K562 (cell line): ENCODE results near the gene TICAM1. TPM values are rescaled to one million over a fixed set of nuclear protein-coding genes. Genes with fewer than 3 reads are reported as not detected.

ENCODE experiments used
- ATAC-seq: fragments of 200-7000 bp; cut with Tn5 transposase; 3 replicates; pipeline ENCODE4 v1.9.1; 2020; ENCODE audit warnings: moderate library complexity
- BruUV-seq: library from RNA; stranded (reverse); fragments of 400-500 nt; replicated peaks from 2 replicates; lab custom pipeline; 2021; lab: Mats Ljungman, UMichigan
- CTCF ChIA-PET: fragments of 300-600 bp; formaldehyde crosslinking; extraction: SDS; loops from one replicate; lab custom pipeline; 2021; ENCODE audit warnings: low intra/inter-chr PET ratio; lab: Yijun Ruan, JAX
- POLR2A ChIA-PET: fragments of 300-600, 350-650 bp; sonication (Branson Sonifier 250); formaldehyde crosslinking; extraction: SDS; loops from one replicate; lab custom pipeline; 2021; ENCODE audit warnings: antibody characterized with exemption, inconsistent platforms; lab: Yijun Ruan, JAX
- DNase-seq, 4 experiments: peaks; one replicate each; pipeline versions ENCODE4 v3.0.0 to v3.0.0-alpha.2; 2011 to 2018; ENCODE audit warnings: low spot score in 3 of 4, mixed read lengths in 3 of 4; ENCODE audit errors: extremely low read depth in 1 of 4
- FAIRE-seq: peaks from 2 replicates; lab custom pipeline; 2011; peaks lifted over from hg19 to GRCh38; lab: Jason Lieb, UNC
- H2AFZ ChIP-seq: 2 replicates; pipeline ENCODE4 v1.6.0; 2011; ENCODE audit warnings: low read depth, low read length, control low read depth, inconsistent platforms
- H3K27ac ChIP-seq: fragments of 200-600 bp; 3 replicates; pipeline ENCODE4 v1.8.0; 2011; ENCODE audit warnings: low read depth, mild to moderate bottlenecking, control low read depth, inconsistent platforms, low read length, moderate library complexity, mixed read lengths; ENCODE audit errors: extremely low read depth
- H3K27me3 ChIP-seq, 2 experiments: fragments of 300-600 bp in 1 of 2; 2 replicates in 1 of 2; 3 replicates in 1 of 2; pipeline versions ENCODE4 v1.6.0 to v1.8.0; 2011; ENCODE audit warnings: inconsistent platforms in 2 of 2, low read length in 2 of 2, mild to moderate bottlenecking in 1 of 2, mixed read lengths in 1 of 2, moderate library complexity in 1 of 2; ENCODE audit not compliant: control insufficient read depth in 2 of 2, insufficient read depth in 2 of 2
- H3K36me3 ChIP-seq: fragments of 300-600 bp; 3 replicates; pipeline ENCODE4 v1.8.0; 2011; ENCODE audit warnings: mild to moderate bottlenecking, low read length, inconsistent platforms; ENCODE audit not compliant: control insufficient read depth, insufficient read depth
- H3K4me1 ChIP-seq, 2 experiments: fragments of 200-600 bp in 1 of 2; replicated peaks in 1 of 2; 2 replicates in 1 of 2; 3 replicates in 1 of 2; pipeline versions ENCODE4 v1.5.1 to v1.8.0; 2011; ENCODE audit warnings: inconsistent platforms in 2 of 2, low read length in 2 of 2, mild to moderate bottlenecking in 1 of 2, mixed read lengths in 1 of 2, moderate library complexity in 1 of 2; ENCODE audit not compliant: control insufficient read depth in 2 of 2, insufficient read depth in 2 of 2
- H3K4me2 ChIP-seq: 2 replicates; pipeline ENCODE4 v1.6.1; 2011; ENCODE audit warnings: low read length, control low read depth, inconsistent platforms, mixed read lengths; ENCODE audit not compliant: insufficient read depth
- H3K4me3 ChIP-seq: fragments of 200-600 bp; sonication (generic), shearing (Covaris generic); 2 replicates; pipeline ENCODE4 v1.5.1; 2016; ENCODE audit warnings: control low read depth, inconsistent platforms
- H3K79me2 ChIP-seq: fragments of 200-600 bp; 3 replicates; pipeline ENCODE4 v1.8.0; 2011; ENCODE audit warnings: low read length, inconsistent platforms; ENCODE audit not compliant: control insufficient read depth, insufficient read depth
- H3K9ac ChIP-seq, 2 experiments: 2 replicates each; pipeline versions ENCODE4 v1.6.0 to v1.6.1; 2011; ENCODE audit warnings: low read depth in 2 of 2, low read length in 2 of 2, control low read depth in 1 of 2, inconsistent platforms in 1 of 2, mild to moderate bottlenecking in 1 of 2, mixed read lengths in 1 of 2; ENCODE audit not compliant: insufficient read depth in 1 of 2
- H3K9me1 ChIP-seq: one replicate; pipeline ENCODE4 v1.6.0; 2011; ENCODE audit warnings: inconsistent platforms, mild to moderate bottlenecking, low read length, moderate library complexity; ENCODE audit not compliant: control insufficient read depth, insufficient read depth
- H3K9me3 ChIP-seq: replicated peaks from 2 replicates; pipeline ENCODE4 v1.5.1; 2011; ENCODE audit warnings: low read depth, low read length, inconsistent platforms; ENCODE audit not compliant: control insufficient read depth, insufficient read depth
- H4K20me1 ChIP-seq: replicated peaks from 2 replicates; pipeline ENCODE4 v1.6.1; 2011; ENCODE audit warnings: low read length, inconsistent platforms, mixed read lengths; ENCODE audit not compliant: control insufficient read depth, insufficient read depth
- CCAR2 ChIP-seq: fragments of 200-400 bp; formaldehyde crosslinking; IDR thresholded peaks from 2 replicates; pipeline ENCODE4 v1.6.1; 2017; ENCODE audit warnings: mild to moderate bottlenecking, low read depth, low read length
- GATAD2A ChIP-seq: fragments of 450-650 bp; IDR thresholded peaks from 2 replicates; pipeline ENCODE4 v1.6.1; 2017
- HLTF ChIP-seq: fragments of 450-650 bp; IDR thresholded peaks from 2 replicates; pipeline ENCODE4 v1.6.1; 2016
- RAD21 ChIP-seq, 2 experiments: fragments of 250-450 bp in 1 of 2; fragments of 450-650 bp in 1 of 2; sonication (Bioruptor Pico) in 1 of 2; formaldehyde crosslinking in 1 of 2; IDR thresholded peaks in 1 of 2; conservative IDR thresholded peaks in 1 of 2; 2 replicates each; pipeline versions ENCODE4 v1.4.0 to v1.8.0; 2020 to 2022; ENCODE audit warnings: mild to moderate bottlenecking in 2 of 2, moderate library complexity in 1 of 2
- RBFOX2 ChIP-seq: fragments of 200-400 bp; formaldehyde crosslinking; IDR thresholded peaks from 2 replicates; pipeline ENCODE4 v1.6.1; 2017; ENCODE audit warnings: low read depth, mild to moderate bottlenecking, low read length, moderate library complexity
- SREBF1 ChIP-seq: fragments of 150-350 bp; IDR thresholded peaks from 2 replicates; pipeline ENCODE4 v1.6.1; 2014; ENCODE audit warnings: antibody characterized with exemption, low read depth, low read length, borderline replicate concordance
- ZNF444 ChIP-seq: fragments of 250-450 bp; sonication (Bioruptor Pico); IDR thresholded peaks from 2 replicates; pipeline ENCODE4 v1.4.0; 2020; ENCODE audit warnings: mild to moderate bottlenecking, moderate library complexity
- WGBS: fragments of 100-300 bp; shearing (Covaris generic); methylation state at CpG from one replicate; pipeline ENCODE4 v1.1.6; 2016; ENCODE audit warnings: low coverage, mixed read lengths; ENCODE audit not compliant: insufficient coverage; ENCODE audit errors: missing lambda C conversion rate; 5-methylcytosine and 5-hydroxymethylcytosine counted together
- in situ Hi-C: fragments of 300-500 bp; cut with MboI; formaldehyde crosslinking; loops from 4 replicates; pipeline ENCODE4 v1.15.0; 2018; ENCODE audit warnings: inconsistent platforms, mixed read lengths
- intact Hi-C: fragments of 100-400 bp; cut with micrococcal nuclease; formaldehyde crosslinking; loops from 2 replicates; pipeline ENCODE4 v1.14.2; 2022
- polyA plus RNA-seq, 8 experiments: library from polyadenylated mRNA; depleted of rRNA in 4 of 8; stranded (reverse) in 5 of 8; unstranded in 3 of 8; fragments of >200 nt; fragmentation: Nextera tagmentation in 2 of 8; fragmentation: Illumina TruSeq in 1 of 8; extraction: Ambion mirVana in 2 of 8; extraction: Trizol in 1 of 8; gene quantifications; 2 replicates each; pipeline versions ENCODE4 v1.2.1 to v1.2.3, GENCODE V29; 2011 to 2014; ENCODE audit warnings: inconsistent platforms in 1 of 8, missing spikeins in 1 of 8
- total RNA-seq, 7 experiments: library from RNA; depleted of rRNA in 6 of 7; stranded (reverse); fragments of >200 nt in 6 of 7; fragmentation: Illumina TruSeq in 2 of 7; extraction: Trizol in 2 of 7; gene quantifications; 2 replicates each; pipeline versions ENCODE4 v1.2.1 to v1.2.3, GENCODE V29; 2011 to 2021; ENCODE audit warnings: low replicate concordance in 1 of 7
- TF ChIP-seq, protein P1 (sequence below): fragments of 250-450 bp; sonication (Bioruptor Pico); IDR thresholded peaks from 2 replicates; pipeline ENCODE4 v1.5.0; 2021
- TF ChIP-seq, protein P2 (sequence below): fragments of 450-650 bp; formaldehyde crosslinking; IDR thresholded peaks from 2 replicates; pipeline ENCODE4 v1.4.0; 2022; ENCODE audit warnings: missing genetic modification characterization
- TF ChIP-seq, protein P3 (sequence below): sonication (generic); formaldehyde crosslinking; IDR thresholded peaks from 2 replicates; pipeline ENCODE4 v1.8.1; 2023; ENCODE audit warnings: mild to moderate bottlenecking, missing genetic modification reagents
- TF ChIP-seq, protein P4 (sequence below): fragments of 450-650 bp; IDR thresholded peaks from 2 replicates; pipeline ENCODE4 v1.6.1; 2018; ENCODE audit warnings: mild to moderate bottlenecking, low read depth; ENCODE audit not compliant: partially characterized antibody

TICAM1 gene
- total and polyA plus RNA-seq, 9 of the 15 experiments (the other 6 are each of a cell fraction or from before 2014, with no cell fraction given) = 0.07 to 11.6 (median 1.5) TPM

DNA sequence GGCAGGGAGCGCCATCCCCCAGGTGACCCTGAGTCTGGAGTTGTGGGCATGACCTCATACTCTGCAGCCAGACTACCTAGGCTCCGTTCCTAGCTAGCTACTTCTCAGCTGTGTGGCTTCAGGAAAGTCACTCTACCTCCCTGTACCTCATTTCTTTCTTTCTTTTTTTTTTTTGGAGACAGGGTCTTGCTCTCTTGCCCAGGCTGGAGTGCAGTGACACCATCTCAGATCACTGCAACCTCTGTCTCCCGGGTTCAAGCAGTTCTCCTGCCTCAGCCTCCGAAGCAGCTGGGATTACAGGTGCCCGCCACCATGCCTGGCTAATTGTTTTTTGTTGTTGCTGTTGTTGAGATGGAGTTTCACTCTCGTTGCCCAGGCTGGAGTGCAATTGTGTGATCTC, 21.0 kb upstream of the TICAM1 start (continued):
- TF ChIP-seq CCAR2 (no peak), ZNF444 (no peak), GATAD2A (no peak)

DNA sequence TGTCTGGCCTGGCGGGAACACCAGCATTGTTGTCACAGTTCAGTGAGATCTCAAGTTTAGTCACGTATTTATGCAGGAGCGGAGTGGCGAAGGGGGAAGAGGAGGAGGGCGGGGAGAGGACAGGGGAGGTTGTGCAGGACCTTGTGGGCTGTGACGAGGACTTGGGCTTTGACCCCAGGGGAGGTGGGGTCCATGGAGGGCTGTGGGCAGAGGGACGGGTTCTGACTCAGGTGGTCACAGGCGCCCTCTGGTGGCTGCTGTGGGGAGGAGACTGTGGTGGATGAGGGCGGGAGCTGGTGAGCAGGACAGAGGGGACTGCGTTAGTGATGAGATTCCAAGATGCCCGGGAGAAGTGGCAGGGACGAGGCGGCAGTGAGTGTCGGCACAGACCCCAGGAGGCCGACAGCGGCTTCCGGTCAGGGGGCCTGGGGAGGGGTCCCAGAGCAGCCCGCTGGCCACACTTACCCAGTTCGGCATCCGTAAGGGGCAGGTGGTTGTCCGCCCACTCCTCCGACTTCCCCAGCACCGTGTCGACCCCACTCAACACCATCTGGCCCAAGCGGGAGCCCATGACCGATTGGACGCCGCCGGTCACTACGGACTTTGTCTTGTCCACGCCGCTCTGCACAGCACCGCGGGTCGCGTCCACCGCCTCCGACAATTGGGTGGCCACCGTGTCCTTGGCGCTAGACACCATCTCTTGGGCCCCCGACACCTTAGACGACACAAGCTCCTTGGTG, 20.2 kb upstream of the TICAM1 start:
- intact Hi-C loops = loop anchor here (1.0 kb wide), 1 partner anchor 40 kb away; no protein-coding TSS in a partner anchor
- H4K20me1 ChIP-seq = no peaks in the 10 kb centered on the region
- H3K4me1 ChIP-seq = peaks cover 0 to 10% of the 10 kb centered on the region in 2 experiments; a peak in 2 of 5 replicates
- H2AFZ ChIP-seq = no peak overlapping the region
- H3K27ac ChIP-seq = no peak overlapping the region
- no peaks in the 10 kb centered on the region for H3K27me3 ChIP-seq
- H3K9ac ChIP-seq = no peak overlapping the region
- peaks cover 48% of the 10 kb centered on the region; the same call in 1 of the 3 replicates for H3K36me3 ChIP-seq
- ATAC-seq (peak; percentile 96), DNase-seq (peak; percentile 71 to 82 (median 74)), FAIRE-seq (no peak)
- H3K79me2 ChIP-seq = no peaks in the 10 kb centered on the region
- WGBS = 67% methylated on average over 25 of the region's 42 CpGs
- in situ Hi-C loops = no loop called here
- POLR2A ChIA-PET = interaction anchor here (0.6 to 1.2 kb wide), 4 partner anchors 12 to 54 kb away, joined by 3 to 4 read pairs (median 3); partner anchors contain the start of gene PLIN3
- no peaks in the 10 kb centered on the region for H3K9me3 ChIP-seq
- no peak overlapping the region for H3K4me3 ChIP-seq
- H3K9me1 ChIP-seq = no peaks in the 10 kb centered on the region
- H3K4me2 ChIP-seq = no peak overlapping the region
- BruUV-seq = no TSS peak
- CTCF ChIA-PET = interaction anchor here (0.6 to 2.5 kb wide), 3 partner anchors 41 to 59 kb away, joined by 3 to 17 read pairs (median 7); no protein-coding TSS in a partner anchor
- no peak for TF ChIP-seq SREBF1
- TF ChIP-seq RAD21 (CRISPR knock-in tag; conservative IDR thresholded peaks at IDR 0.05 in 1 of 2, IDR thresholded peaks at IDR 0.05 in 1 of 2) = peak; percentile 32 to 65
- TF ChIP-seq, protein P1, sequence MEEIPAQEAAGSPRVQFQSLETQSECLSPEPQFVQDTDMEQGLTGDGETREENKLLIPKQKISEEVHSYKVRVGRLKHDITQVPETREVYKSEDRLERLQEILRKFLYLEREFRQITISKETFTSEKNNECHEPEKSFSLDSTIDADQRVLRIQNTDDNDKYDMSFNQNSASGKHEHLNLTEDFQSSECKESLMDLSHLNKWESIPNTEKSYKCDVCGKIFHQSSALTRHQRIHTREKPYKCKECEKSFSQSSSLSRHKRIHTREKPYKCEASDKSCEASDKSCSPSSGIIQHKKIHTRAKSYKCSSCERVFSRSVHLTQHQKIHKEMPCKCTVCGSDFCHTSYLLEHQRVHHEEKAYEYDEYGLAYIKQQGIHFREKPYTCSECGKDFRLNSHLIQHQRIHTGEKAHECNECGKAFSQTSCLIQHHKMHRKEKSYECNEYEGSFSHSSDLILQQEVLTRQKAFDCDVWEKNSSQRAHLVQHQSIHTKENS (CRISPR knock-in tag) = no peak
- TF ChIP-seq, protein P2, sequence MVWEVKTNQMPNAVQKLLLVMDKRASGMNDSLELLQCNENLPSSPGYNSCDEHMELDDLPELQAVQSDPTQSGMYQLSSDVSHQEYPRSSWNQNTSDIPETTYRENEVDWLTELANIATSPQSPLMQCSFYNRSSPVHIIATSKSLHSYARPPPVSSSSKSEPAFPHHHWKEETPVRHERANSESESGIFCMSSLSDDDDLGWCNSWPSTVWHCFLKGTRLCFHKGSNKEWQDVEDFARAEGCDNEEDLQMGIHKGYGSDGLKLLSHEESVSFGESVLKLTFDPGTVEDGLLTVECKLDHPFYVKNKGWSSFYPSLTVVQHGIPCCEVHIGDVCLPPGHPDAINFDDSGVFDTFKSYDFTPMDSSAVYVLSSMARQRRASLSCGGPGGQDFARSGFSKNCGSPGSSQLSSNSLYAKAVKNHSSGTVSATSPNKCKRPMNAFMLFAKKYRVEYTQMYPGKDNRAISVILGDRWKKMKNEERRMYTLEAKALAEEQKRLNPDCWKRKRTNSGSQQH (CRISPR knock-in tag) = 0 out of 2 replicates have a peak, but pooled peaks have one; percentile 37
- TF ChIP-seq, protein P3, sequence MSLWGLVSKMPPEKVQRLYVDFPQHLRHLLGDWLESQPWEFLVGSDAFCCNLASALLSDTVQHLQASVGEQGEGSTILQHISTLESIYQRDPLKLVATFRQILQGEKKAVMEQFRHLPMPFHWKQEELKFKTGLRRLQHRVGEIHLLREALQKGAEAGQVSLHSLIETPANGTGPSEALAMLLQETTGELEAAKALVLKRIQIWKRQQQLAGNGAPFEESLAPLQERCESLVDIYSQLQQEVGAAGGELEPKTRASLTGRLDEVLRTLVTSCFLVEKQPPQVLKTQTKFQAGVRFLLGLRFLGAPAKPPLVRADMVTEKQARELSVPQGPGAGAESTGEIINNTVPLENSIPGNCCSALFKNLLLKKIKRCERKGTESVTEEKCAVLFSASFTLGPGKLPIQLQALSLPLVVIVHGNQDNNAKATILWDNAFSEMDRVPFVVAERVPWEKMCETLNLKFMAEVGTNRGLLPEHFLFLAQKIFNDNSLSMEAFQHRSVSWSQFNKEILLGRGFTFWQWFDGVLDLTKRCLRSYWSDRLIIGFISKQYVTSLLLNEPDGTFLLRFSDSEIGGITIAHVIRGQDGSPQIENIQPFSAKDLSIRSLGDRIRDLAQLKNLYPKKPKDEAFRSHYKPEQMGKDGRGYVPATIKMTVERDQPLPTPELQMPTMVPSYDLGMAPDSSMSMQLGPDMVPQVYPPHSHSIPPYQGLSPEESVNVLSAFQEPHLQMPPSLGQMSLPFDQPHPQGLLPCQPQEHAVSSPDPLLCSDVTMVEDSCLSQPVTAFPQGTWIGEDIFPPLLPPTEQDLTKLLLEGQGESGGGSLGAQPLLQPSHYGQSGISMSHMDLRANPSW = no peak
- TF ChIP-seq, protein P4, sequence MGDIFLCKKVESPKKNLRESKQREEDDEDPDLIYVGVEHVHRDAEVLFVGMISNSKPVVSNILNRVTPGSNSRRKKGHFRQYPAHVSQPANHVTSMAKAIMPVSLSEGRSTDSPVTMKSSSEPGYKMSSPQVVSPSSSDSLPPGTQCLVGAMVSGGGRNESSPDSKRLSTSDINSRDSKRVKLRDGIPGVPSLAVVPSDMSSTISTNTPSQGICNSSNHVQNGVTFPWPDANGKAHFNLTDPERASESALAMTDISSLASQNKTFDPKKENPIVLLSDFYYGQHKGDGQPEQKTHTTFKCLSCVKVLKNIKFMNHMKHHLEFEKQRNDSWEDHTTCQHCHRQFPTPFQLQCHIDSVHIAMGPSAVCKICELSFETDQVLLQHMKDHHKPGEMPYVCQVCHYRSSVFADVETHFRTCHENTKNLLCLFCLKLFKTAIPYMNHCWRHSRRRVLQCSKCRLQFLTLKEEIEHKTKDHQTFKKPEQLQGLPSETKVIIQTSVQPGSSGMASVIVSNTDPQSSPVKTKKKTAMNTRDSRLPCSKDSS = no peak
- TF ChIP-seq HLTF = peak; percentile 66; the same call in 1 of the 2 replicates
- peak; percentile 55; the same call in 1 of the 2 replicates for TF ChIP-seq RBFOX2
